ENCODE measurements around the gene STAT4. TPM values are rescaled to one million over a fixed set of nuclear protein-coding genes. Genes with fewer than 3 reads are reported as not detected.

STAT4 gene
- total and polyA plus RNA-seq, 4 donors, result 0.85 to 7.9 (median 3.2) TPM

- Histone ChIP-seq H3K4me1 (ENCODE audit: control insufficient read depth in 4 of 4, insufficient read depth in 4 of 4, low read length in 3 of 4) (no peaks in the 10 kb centered on the region), H3K36me3 (ENCODE audit: control insufficient read depth in 4 of 4, insufficient read depth in 3 of 4, low read depth in 1 of 4, low read length in 3 of 4) (peaks cover 33 to 88% (median 80%) of the 10 kb centered on the region in 4 donors), H3K27me3 (ENCODE audit: control insufficient read depth in 4 of 4, insufficient read depth in 4 of 4, low read length in 3 of 4) (no peaks in the 10 kb centered on the region), H3K27ac (ENCODE audit: low read depth in 1 of 2, low read length in 2 of 2) (no peak overlapping the region), H3K4me3 (ENCODE audit: low read depth in 1 of 3, low read length in 3 of 3) (no peak overlapping the region), H3K9ac (ENCODE audit: low read depth in 1 of 2, low read length in 2 of 2) (no peak overlapping the region), H3K9me3 (ENCODE audit: control insufficient read depth in 4 of 4, low read length in 3 of 4) (no peaks in the 10 kb centered on the region)
- TF ChIP-seq JUND (IDR thresholded peaks at IDR 0.05), result no peak
- TF ChIP-seq NR2F2 (IDR thresholded peaks at IDR 0.05), result no peak
- TF ChIP-seq FOXA2 (IDR thresholded peaks at IDR 0.05), result no peak
- no peak for TF ChIP-seq ATF3 (IDR thresholded peaks at IDR 0.05)
- TF ChIP-seq TAF1 (conservative IDR thresholded peaks at IDR 0.05), result no peak
- no peak for TF ChIP-seq GABPA (IDR thresholded peaks at IDR 0.05 in 1 of 2, conservative IDR thresholded peaks at IDR 0.05 in 1 of 2)
- no peak for TF ChIP-seq EGR1 (IDR thresholded peaks at IDR 0.05; ENCODE audit: low read depth in 2 of 2)
- 97% methylated on average over 7 of the region's 7 CpGs for WGBS
- DNase-seq (ENCODE audit: low spot score), result no peak
These were observed 156.6 kb downstream of the STAT4 start for GRCh38 chr2:190994148-190994547.

- TF ChIP-seq NR2F2 (IDR thresholded peaks at IDR 0.05) (no peak), FOXA2 (IDR thresholded peaks at IDR 0.05) (no peak), YY1 (IDR thresholded peaks at IDR 0.05) (no peak), HNF4G (IDR thresholded peaks at IDR 0.05) (no peak), HNF4A (conservative IDR thresholded peaks at IDR 0.05) (no peak), EGR1 (IDR thresholded peaks at IDR 0.05; ENCODE audit: low read depth in 2 of 2) (no peak), ZBTB33 (IDR thresholded peaks at IDR 0.05) (no peak), GABPA (IDR thresholded peaks at IDR 0.05 in 1 of 2, conservative IDR thresholded peaks at IDR 0.05 in 1 of 2) (no peak), ATF3 (IDR thresholded peaks at IDR 0.05) (no peak), SP1 (IDR thresholded peaks at IDR 0.05) (no peak), FOXA1 (IDR thresholded peaks at IDR 0.05) (no peak), CTCF (IDR thresholded peaks at IDR 0.05; ENCODE audit: low read depth, low read length, missing input control) (no peak), RAD21 (IDR thresholded peaks at IDR 0.05) (no peak)
- Histone ChIP-seq H3K4me1 (ENCODE audit: control insufficient read depth in 4 of 4, insufficient read depth in 4 of 4, low read length in 3 of 4) (no peaks in the 10 kb centered on the region), H3K36me3 (ENCODE audit: control insufficient read depth in 4 of 4, insufficient read depth in 3 of 4, low read depth in 1 of 4, low read length in 3 of 4) (peaks cover 31 to 87% (median 82%) of the 10 kb centered on the region in 4 donors), H3K9me3 (ENCODE audit: control insufficient read depth in 4 of 4, low read length in 3 of 4) (no peaks in the 10 kb centered on the region), H3K27ac (ENCODE audit: low read depth in 1 of 2, low read length in 2 of 2) (no peak overlapping the region), H3K9ac (ENCODE audit: low read depth in 1 of 2, low read length in 2 of 2) (no peak overlapping the region), H3K4me3 (ENCODE audit: low read depth in 1 of 3, low read length in 3 of 3) (no peak overlapping the region), H3K27me3 (ENCODE audit: control insufficient read depth in 4 of 4, insufficient read depth in 4 of 4, low read length in 3 of 4) (no peaks in the 10 kb centered on the region)
- 98% methylated on average over 6 of the region's 6 CpGs for WGBS
- DNase-seq (ENCODE audit: low spot score), result no peak
These were observed 157.5 kb downstream of the STAT4 start for GRCh38 chr2:190993292-190993643.

GRCh38 chr2:190990132-190990531 lies 160.7 kb downstream of the STAT4 start:
- Histone ChIP-seq H3K27ac (ENCODE audit: low read depth in 1 of 2, low read length in 2 of 2) (no peak overlapping the region), H3K4me3 (ENCODE audit: low read depth in 1 of 3, low read length in 3 of 3) (no peak overlapping the region)

More at GRCh38 chr2:190990132-190990531, 160.7 kb downstream of the STAT4 start:
- H3K9me3 ChIP-seq (ENCODE audit: control insufficient read depth in 4 of 4, low read length in 3 of 4), result no peaks in the 10 kb centered on the region
- peaks cover 0 to 13% (median 5%) of the 10 kb centered on the region in 4 donors for H3K4me1 ChIP-seq (ENCODE audit: control insufficient read depth in 4 of 4, insufficient read depth in 4 of 4, low read length in 3 of 4)
- no peaks in the 10 kb centered on the region for H3K27me3 ChIP-seq (ENCODE audit: control insufficient read depth in 4 of 4, insufficient read depth in 4 of 4, low read length in 3 of 4)
- H3K36me3 ChIP-seq (ENCODE audit: control insufficient read depth in 4 of 4, insufficient read depth in 3 of 4, low read depth in 1 of 4, low read length in 3 of 4), result peaks cover 25 to 83% (median 69%) of the 10 kb centered on the region in 4 donors
- no peak overlapping the region for H3K9ac ChIP-seq (ENCODE audit: low read depth in 1 of 2, low read length in 2 of 2)
- no peak for DNase-seq (ENCODE audit: low spot score)
- 93% methylated on average over 6 of the region's 6 CpGs for WGBS
- TF ChIP-seq GABPA (IDR thresholded peaks at IDR 0.05 in 1 of 2, conservative IDR thresholded peaks at IDR 0.05 in 1 of 2) (no peak), RXRA (IDR thresholded peaks at IDR 0.05) (no peak), RAD21 (IDR thresholded peaks at IDR 0.05) (no peak), CTCF (IDR thresholded peaks at IDR 0.05; ENCODE audit: low read depth, low read length, missing input control) (no peak), TAF1 (conservative IDR thresholded peaks at IDR 0.05) (no peak), NR2F2 (IDR thresholded peaks at IDR 0.05) (no peak), YY1 (IDR thresholded peaks at IDR 0.05) (no peak), MAX (IDR thresholded peaks at IDR 0.05) (no peak), HNF4G (IDR thresholded peaks at IDR 0.05) (no peak)

Data from liver (tissue), 9 donors.